Sigmoid colon (tissue), 7 donors: ENCODE measurements around the gene ICAM4. TPM values are rescaled to one million over a fixed set of nuclear protein-coding genes. Genes with fewer than 3 reads are reported as not detected.

ENCODE experiments used
- DNase-seq: peaks from one replicate; pipeline ENCODE4 v3.0.0-alpha.2; 2019
- H3K27ac ChIP-seq, 4 donors: fragments of 200-600 bp; sonication (generic); one replicate each; pipeline ENCODE4 v1.5.1; 2016 to 2019; ENCODE audit warnings: mild to moderate bottlenecking in 1 of 4
- H3K27me3 ChIP-seq, 3 donors: fragments of 200-600 bp; sonication (generic); one replicate each; pipeline ENCODE4 v1.5.1; 2019; ENCODE audit warnings: mild to moderate bottlenecking in 1 of 3
- H3K36me3 ChIP-seq, 4 donors: fragments of 200-600 bp; sonication (generic); one replicate each; pipeline ENCODE4 v1.5.1; 2016 to 2019
- H3K4me1 ChIP-seq, 4 donors: fragments of 200-600 bp; sonication (generic); one replicate each; pipeline ENCODE4 v1.5.1; 2017 to 2019
- H3K4me3 ChIP-seq, 4 donors: fragments of 200-600 bp; sonication (generic); one replicate each; pipeline ENCODE4 v1.5.1; 2017 to 2019; ENCODE audit warnings: mild to moderate bottlenecking in 2 of 4, moderate library complexity in 1 of 4
- H3K9me3 ChIP-seq, 4 donors: fragments of 200-600 bp in 3 of 4; sonication (generic) in 3 of 4; one replicate each; pipeline versions ENCODE4 v1.5.1 to v1.6.1; 2013 to 2019
- EP300 ChIP-seq, 4 donors: sonication (generic); formaldehyde crosslinking; IDR thresholded peaks; one replicate each; pipeline ENCODE4 v1.6.1; 2017; ENCODE audit warnings: antibody characterized with exemption in 4 of 4
- POLR2A ChIP-seq, 2 donors: fragments of 450-650 bp; IDR thresholded peaks; one replicate each; pipeline ENCODE4 v1.6.1; 2016; ENCODE audit warnings: antibody characterized with exemption in 2 of 2, mild to moderate bottlenecking in 2 of 2, moderate library complexity in 2 of 2
- POLR2AphosphoS5 ChIP-seq, 4 donors: sonication (generic); formaldehyde crosslinking; IDR thresholded peaks; one replicate each; pipeline ENCODE4 v1.6.1; 2017; ENCODE audit warnings: antibody characterized with exemption in 4 of 4
- WGBS, 2 donors: extraction: QIAGEN DNeasy Blood & Tissue Kit; methylation state at CpG; one replicate each; pipeline ENCODE4 v1.1.7; 2013; 5-methylcytosine and 5-hydroxymethylcytosine counted together
- intact Hi-C: fragments of 100-400 bp; cut with DNase I; formaldehyde crosslinking; loops from one replicate; pipeline ENCODE4 v1.15.1; 2023
- polyA plus RNA-seq, 3 donors: library from polyadenylated mRNA; stranded (reverse); fragments of 200-250 nt; gene quantifications; one replicate each; pipeline ENCODE4 v1.2.3, GENCODE V29; 2013
- total RNA-seq, 4 donors: library from RNA; depleted of rRNA; stranded (reverse); fragments of >200 nt; gene quantifications; one replicate each; pipeline ENCODE4 v1.1.0, GENCODE V29; 2016
- TF ChIP-seq, protein P1 (sequence below), 4 experiments: fragments of 450-650 bp in 3 of 4; fragments of 200-600 bp in 1 of 4; IDR thresholded peaks; one replicate each; pipeline ENCODE4 v1.5.1; 2016 to 2019; ENCODE audit warnings: antibody characterized with exemption in 4 of 4, mild to moderate bottlenecking in 3 of 4, moderate library complexity in 2 of 4
- donor health status: healthy with polysubstance abuse.
- donor health status: Bipolar disorder and iron deficiency.
- donor health status: healthy.

The ICAM4 gene
- total and polyA plus RNA-seq, 7 donors = 0.42 TPM; not detected in 6

GRCh38 chr19:10284960-10285278, 1.8 kb upstream of the ICAM4 start:
- Histone ChIP-seq H3K4me1 (peaks cover 0 to 28% (median 20%) of the 10 kb centered on the region in 4 donors), H3K36me3 (peaks cover 0 to 9% (median 0%) of the 10 kb centered on the region in 4 donors), H3K4me3 (no peak overlapping the region), H3K27me3 (peaks cover 25 to 65% (median 35%) of the 10 kb centered on the region in 3 donors), H3K9me3 (no peaks in the 10 kb centered on the region), H3K27ac (no peak overlapping the region)
- WGBS, 2 donors = 96 to 98% methylated on average over 13 of the region's 13 CpGs
- no peak for DNase-seq
- intact Hi-C loops = no loop called here
- no peak for TF ChIP-seq POLR2A (IDR thresholded peaks at IDR 0.05)
- TF ChIP-seq EP300 (IDR thresholded peaks at IDR 0.05) = no peak
- no peak for TF ChIP-seq POLR2AphosphoS5 (IDR thresholded peaks at IDR 0.05)
- TF ChIP-seq, protein P1, sequence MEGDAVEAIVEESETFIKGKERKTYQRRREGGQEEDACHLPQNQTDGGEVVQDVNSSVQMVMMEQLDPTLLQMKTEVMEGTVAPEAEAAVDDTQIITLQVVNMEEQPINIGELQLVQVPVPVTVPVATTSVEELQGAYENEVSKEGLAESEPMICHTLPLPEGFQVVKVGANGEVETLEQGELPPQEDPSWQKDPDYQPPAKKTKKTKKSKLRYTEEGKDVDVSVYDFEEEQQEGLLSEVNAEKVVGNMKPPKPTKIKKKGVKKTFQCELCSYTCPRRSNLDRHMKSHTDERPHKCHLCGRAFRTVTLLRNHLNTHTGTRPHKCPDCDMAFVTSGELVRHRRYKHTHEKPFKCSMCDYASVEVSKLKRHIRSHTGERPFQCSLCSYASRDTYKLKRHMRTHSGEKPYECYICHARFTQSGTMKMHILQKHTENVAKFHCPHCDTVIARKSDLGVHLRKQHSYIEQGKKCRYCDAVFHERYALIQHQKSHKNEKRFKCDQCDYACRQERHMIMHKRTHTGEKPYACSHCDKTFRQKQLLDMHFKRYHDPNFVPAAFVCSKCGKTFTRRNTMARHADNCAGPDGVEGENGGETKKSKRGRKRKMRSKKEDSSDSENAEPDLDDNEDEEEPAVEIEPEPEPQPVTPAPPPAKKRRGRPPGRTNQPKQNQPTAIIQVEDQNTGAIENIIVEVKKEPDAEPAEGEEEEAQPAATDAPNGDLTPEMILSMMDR (IDR thresholded peaks at IDR 0.05) = no peak

DNA sequence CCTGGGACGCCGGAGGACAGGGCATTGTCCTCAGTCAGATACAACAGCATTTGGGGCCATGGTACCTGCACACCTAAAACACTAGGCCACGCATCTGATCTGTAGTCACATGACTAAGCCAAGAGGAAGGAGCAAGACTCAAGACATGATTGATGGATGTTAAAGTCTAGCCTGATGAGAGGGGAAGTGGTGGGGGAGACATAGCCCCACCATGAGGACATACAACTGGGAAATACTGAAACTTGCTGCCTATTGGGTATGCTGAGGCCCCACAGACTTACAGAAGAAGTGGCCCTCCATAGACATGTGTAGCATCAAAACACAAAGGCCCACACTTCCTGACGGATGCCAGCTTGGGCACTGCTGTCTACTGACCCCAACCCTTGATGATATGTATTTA, 1.4 kb upstream of the ICAM4 start:
- WGBS, 2 donors = 91 to 93% methylated on average over 4 of the region's 4 CpGs
- peaks cover 30 to 70% (median 40%) of the 10 kb centered on the region in 3 donors for H3K27me3 ChIP-seq

GRCh38 chr19:10288662-10289166, 2.0 kb downstream of the ICAM4 start:
- peaks cover 0 to 59% (median 50%) of the 10 kb centered on the region in 4 donors for H3K4me1 ChIP-seq
- H3K9me3 ChIP-seq = no peaks in the 10 kb centered on the region
- peaks cover 0 to 9% (median 0%) of the 10 kb centered on the region in 4 donors for H3K36me3 ChIP-seq
- peak overlapping the region in 2 of 4 donors; percentile 29 to 31 for H3K4me3 ChIP-seq
- WGBS, 2 donors = 2 to 3% methylated on average over 23 of the region's 23 CpGs
- intact Hi-C loops = no loop called here
- peaks cover 61 to 99% (median 73%) of the 10 kb centered on the region in 3 donors for H3K27me3 ChIP-seq
- no peak for TF ChIP-seq EP300 (IDR thresholded peaks at IDR 0.05)
- no peak for TF ChIP-seq POLR2AphosphoS5 (IDR thresholded peaks at IDR 0.05)
- TF ChIP-seq, protein P1 (IDR thresholded peaks at IDR 0.05) = no peak
- TF ChIP-seq POLR2A (IDR thresholded peaks at IDR 0.05) = no peak
- no peak for DNase-seq
- H3K27ac ChIP-seq = no peak overlapping the region

More for the DNA sequence above, 1.4 kb upstream of the ICAM4 start:
- H3K27ac ChIP-seq = no peak overlapping the region
- TF ChIP-seq, protein P1 (IDR thresholded peaks at IDR 0.05) = no peak
- TF ChIP-seq POLR2AphosphoS5 (IDR thresholded peaks at IDR 0.05) (no peak), POLR2A (IDR thresholded peaks at IDR 0.05) (no peak), EP300 (IDR thresholded peaks at IDR 0.05) (no peak)
- intact Hi-C loops = no loop called here
- no peak for DNase-seq
- peaks cover 0 to 33% (median 25%) of the 10 kb centered on the region in 4 donors for H3K4me1 ChIP-seq
- no peaks in the 10 kb centered on the region for H3K9me3 ChIP-seq
- peaks cover 0 to 9% (median 0%) of the 10 kb centered on the region in 4 donors for H3K36me3 ChIP-seq
- H3K4me3 ChIP-seq = no peak overlapping the region

- DNase-seq = no peak
- peaks cover 0 to 61% (median 50%) of the 10 kb centered on the region in 4 donors for H3K4me1 ChIP-seq
- WGBS, 2 donors = 1 to 4% methylated on average over 50 of the region's 50 CpGs
- no peak overlapping the region for H3K27ac ChIP-seq
- H3K9me3 ChIP-seq = no peaks in the 10 kb centered on the region
- peaks cover 67 to 99% (median 79%) of the 10 kb centered on the region in 3 donors for H3K27me3 ChIP-seq
- no peak for TF ChIP-seq EP300 (IDR thresholded peaks at IDR 0.05)
- H3K4me3 ChIP-seq = peak overlapping the region in 3 of 4 donors; percentile 8 to 31 (median 29)
- H3K36me3 ChIP-seq = peaks cover 0 to 7% (median 0%) of the 10 kb centered on the region in 4 donors
- intact Hi-C loops = no loop called here
Observed at GRCh38 chr19:10289167-10289835, 2.5 kb downstream of the ICAM4 start.

DNA sequence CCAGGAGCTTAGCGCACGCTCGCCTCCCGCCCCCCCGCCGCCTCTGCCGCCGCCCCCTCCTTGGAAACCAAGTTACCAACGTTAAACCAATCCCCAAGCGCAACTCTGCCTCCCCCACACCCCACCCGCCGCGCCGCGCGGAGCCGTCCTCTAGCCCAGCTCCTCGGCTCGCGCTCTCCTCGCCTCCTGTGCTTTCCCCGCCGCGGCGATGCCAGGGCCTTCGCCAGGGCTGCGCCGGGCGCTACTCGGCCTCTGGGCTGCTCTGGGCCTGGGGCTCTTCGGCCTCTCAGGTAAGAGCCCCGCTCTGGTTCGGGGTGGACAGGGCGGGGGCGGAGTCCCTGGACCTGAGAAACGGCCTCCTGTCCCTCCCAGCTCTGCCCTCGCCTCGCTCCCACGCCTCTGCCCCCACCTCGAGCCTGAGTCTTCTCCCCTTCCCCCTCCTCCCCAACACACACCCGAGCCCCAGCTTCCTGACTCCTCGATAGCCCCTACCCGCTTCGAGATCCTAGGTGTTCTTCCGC, 3.1 kb downstream of the ICAM4 start, which contains the start of gene ICAM5:
ICAM5 (plus strand) TSS at position 117 of the 521 bp plus-strand sequence; CDS start at position 209, 92 bp downstream.
- Histone ChIP-seq H3K27ac (no peak within 1 kb of the TSS), H3K4me1 (peaks cover 0 to 64% (median 50%) of the 10 kb centered on the region in 4 donors), H3K4me3 (peak within 1 kb of the TSS in 3 of 4 donors; percentile 8 to 37 (median 36)), H3K9me3 (no peaks in the 10 kb centered on the region), H3K27me3 (peaks cover 73 to 100% (median 85%) of the 10 kb centered on the region in 3 donors), H3K36me3 (peaks cover 0 to 2% (median 0%) of the 10 kb centered on the region in 4 donors)
- WGBS, 2 donors = 2% methylated on average over 45 of the region's 45 CpGs
- no peak for TF ChIP-seq POLR2A (IDR thresholded peaks at IDR 0.05)
- no peak for TF ChIP-seq POLR2AphosphoS5 (IDR thresholded peaks at IDR 0.05)
- TF ChIP-seq, protein P1 (IDR thresholded peaks at IDR 0.05) = no peak
- TF ChIP-seq EP300 (IDR thresholded peaks at IDR 0.05) = no peak
- no peak for DNase-seq
- intact Hi-C loops = no loop called here
